ENCODE results near the gene MEAF6.

GRCh38 chr1:37481289-37482003 is 33.1 kb downstream of the MEAF6 start:
- TF ChIP-seq TCF12 (IDR thresholded peaks at IDR 0.05; ENCODE audit: low read depth) (no peak), CREB1 (IDR thresholded peaks at IDR 0.05; ENCODE audit: low read depth) (no peak), EP300 (IDR thresholded peaks at IDR 0.05; ENCODE audit: borderline replicate concordance) (no peak), CEBPB (IDR thresholded peaks at IDR 0.05) (no peak), REST (IDR thresholded peaks at IDR 0.05; ENCODE audit: low read depth) (no peak), NFIC (IDR thresholded peaks at IDR 0.05) (no peak), TAF1 (IDR thresholded peaks at IDR 0.05; ENCODE audit: low read depth) (no peak), FOXM1 (IDR thresholded peaks at IDR 0.05; ENCODE audit: borderline replicate concordance, low read depth) (no peak), RAD21 (IDR thresholded peaks at IDR 0.05; ENCODE audit: low read depth) (no peak), USF1 (IDR thresholded peaks at IDR 0.05) (no peak), EGR1 (IDR thresholded peaks at IDR 0.05) (no peak), MAX (IDR thresholded peaks at IDR 0.05) (no peak), TEAD4 (IDR thresholded peaks at IDR 0.05) (no peak)
